ENCODE results near the gene EP400. TPM values are rescaled to one million over a fixed set of nuclear protein-coding genes. Genes with fewer than 3 reads are reported as not detected.

Gene EP400
- total RNA-seq, 1 experiment from 2014 or later: 61.7 TPM

- no peaks in the 10 kb centered on the region for H3K79me1 ChIP-seq (ENCODE audit: insufficient read depth, low read depth, low read length, poor library complexity, severe bottlenecking)
- no peak overlapping the region for H2BK15ac ChIP-seq (ENCODE audit: low read depth, low read length)
- H3K27me3 ChIP-seq (ENCODE audit: insufficient read depth, low read length): no peaks in the 10 kb centered on the region
- H3K9me3 ChIP-seq (ENCODE audit: control insufficient read depth, low read depth, low read length): no peaks in the 10 kb centered on the region
- no peak overlapping the region for H3T11ph ChIP-seq (ENCODE audit: low read length)
- H3K27ac ChIP-seq (ENCODE audit: insufficient read length, low read depth, low read length): no peak overlapping the region
- H3K4me2 ChIP-seq (ENCODE audit: insufficient read depth, insufficient read length, low read length): no peak overlapping the region
- no peak overlapping the region for H4K91ac ChIP-seq (ENCODE audit: insufficient read length, low read depth, low read length)
- DNase-seq: no peak
- H3K27ac Mint-ChIP-seq: no peak overlapping the region
- H3K9ac ChIP-seq (ENCODE audit: extremely low read depth, insufficient read length, low read length): no peak overlapping the region
- H3K4me1 ChIP-seq (ENCODE audit: insufficient read depth, low read length): no peaks in the 10 kb centered on the region
- H3K23ac ChIP-seq (ENCODE audit: insufficient read length, low read depth, low read length): no peak overlapping the region
- H2BK120ac ChIP-seq (ENCODE audit: low read depth, low read length, poor library complexity, severe bottlenecking): no peak overlapping the region
- TF ChIP-seq CTCF (conservative IDR thresholded peaks at IDR 0.05): no peak
- no peak overlapping the region for H3K4me3 Mint-ChIP-seq
- H3K56ac ChIP-seq (ENCODE audit: insufficient read length, low read depth, low read length): no peak overlapping the region
- H3K36me3 Mint-ChIP-seq (ENCODE audit: insufficient read depth in 1 of 3, low read depth in 3 of 3): peaks cover 29 to 76% (median 76%) of the 10 kb centered on the region in 3 experiments
- H3K79me2 ChIP-seq (ENCODE audit: insufficient read depth, low read length): no peaks in the 10 kb centered on the region
- H3K14ac ChIP-seq (ENCODE audit: insufficient read depth, low read length): no peak overlapping the region
- H4K5ac ChIP-seq (ENCODE audit: insufficient read length, low read depth, low read length): no peak overlapping the region
- no peak overlapping the region for H2AFZ ChIP-seq (ENCODE audit: low read length)
- no peak overlapping the region for H2BK12ac ChIP-seq (ENCODE audit: insufficient read length, low read depth, low read length)
- no peaks in the 10 kb centered on the region for H3K4me1 Mint-ChIP-seq
- H2AK5ac ChIP-seq (ENCODE audit: insufficient read length, low read length): no peak overlapping the region
- H2BK5ac ChIP-seq (ENCODE audit: insufficient read length, low read length): no peak overlapping the region
- H3K18ac ChIP-seq (ENCODE audit: insufficient read length, low read depth, low read length): no peak overlapping the region
- H3K23me2 ChIP-seq (ENCODE audit: insufficient read length, low read depth, low read length, poor library complexity, severe bottlenecking): no peaks in the 10 kb centered on the region
- no peak overlapping the region for H2BK20ac ChIP-seq (ENCODE audit: low read depth, low read length, poor library complexity, severe bottlenecking)
- H3K9me3 Mint-ChIP-seq: no peaks in the 10 kb centered on the region
- no CpG with 5 or more reads among the region's 26 CpGs for WGBS (ENCODE audit: extremely low coverage, insufficient read length, low lambda C conversion rate)
- H4K20me1 ChIP-seq (ENCODE audit: control insufficient read depth, insufficient read depth, insufficient read length): no peaks in the 10 kb centered on the region
- no peaks in the 10 kb centered on the region for H3K27me3 Mint-ChIP-seq (ENCODE audit: low read depth)
- H4K8ac ChIP-seq (replicated peaks; ENCODE audit: insufficient read length, low read depth, low read length): no peak overlapping the region
- no peak overlapping the region for H3K4ac ChIP-seq (ENCODE audit: low read depth, low read length)
Observed at GRCh38 chr12:132069336-132069985, 119.7 kb downstream of the EP400 start.
